ENCODE measurements around the gene UFD1. TPM values are rescaled to one million over a fixed set of nuclear protein-coding genes. Genes with fewer than 3 reads are reported as not detected.

UFD1 gene
- polyA plus RNA-seq, 1 of the 3 experiments (the other 2 are of a cell fraction) = 111 TPM

DNA sequence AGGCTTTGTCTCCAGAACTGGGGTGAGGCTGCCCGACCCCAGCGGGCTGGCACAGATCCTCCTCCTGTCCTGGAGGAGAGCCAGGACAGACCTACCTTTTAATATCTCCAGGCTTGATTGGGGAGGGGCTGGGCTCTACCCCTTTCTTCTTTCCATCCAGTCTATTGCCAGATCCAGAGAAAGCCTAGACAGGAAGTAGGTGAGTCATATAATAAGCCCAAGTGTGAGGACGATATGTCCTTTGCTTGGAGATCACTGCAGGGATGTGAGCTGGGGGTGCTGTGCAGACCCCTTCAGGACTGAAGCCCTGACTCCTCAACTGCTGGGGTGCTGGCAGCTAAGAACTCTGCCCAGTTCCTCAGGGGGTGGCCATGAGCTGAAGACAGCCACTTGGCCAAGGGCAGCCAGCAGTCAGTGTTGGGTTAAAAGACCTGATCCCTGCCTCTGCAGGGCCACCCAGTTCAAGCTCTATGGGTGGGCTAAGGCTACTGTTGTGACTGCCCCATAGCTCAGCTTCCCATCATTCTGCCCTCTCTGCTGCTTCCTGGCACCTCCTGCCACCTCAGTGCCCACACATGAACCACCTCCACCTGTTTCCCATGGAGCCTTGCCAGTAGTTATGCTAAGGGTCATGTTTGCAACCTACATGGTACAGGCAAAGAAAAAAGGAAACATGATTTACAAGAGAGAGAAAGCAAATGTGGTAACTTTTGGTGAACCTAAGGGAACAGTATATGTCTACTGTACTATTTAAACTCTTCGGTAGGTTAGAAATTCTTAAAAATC lies 23.2 kb downstream of the UFD1 start:
- TF ChIP-seq EZH2phosphoT487 (IDR thresholded peaks at IDR 0.05; ENCODE audit: borderline replicate concordance, low read depth) (no peak), RXRA (IDR thresholded peaks at IDR 0.05; ENCODE audit: borderline replicate concordance, low read depth) (no peak), GATA2 (CRISPR knock-in tag; IDR thresholded peaks at IDR 0.05) (no peak), FOXJ3 (CRISPR knock-in tag; IDR thresholded peaks at IDR 0.05) (no peak), MEF2A (IDR thresholded peaks at IDR 0.05; ENCODE audit: borderline replicate concordance, low read depth) (no peak), EP300 (IDR thresholded peaks at IDR 0.05; ENCODE audit: borderline replicate concordance in 1 of 2, low read depth in 1 of 2, low read length in 1 of 2) (no peak), NRF1 (IDR thresholded peaks at IDR 0.05; ENCODE audit: low read depth, low read length) (no peak), JUND (IDR thresholded peaks at IDR 0.05) (no peak), RFX5 (IDR thresholded peaks at IDR 0.05; ENCODE audit: low read length) (no peak), SIN3A (IDR thresholded peaks at IDR 0.05; ENCODE audit: borderline replicate concordance, low read depth, low read length) (no peak)
- TF ChIP-seq, protein P1, sequence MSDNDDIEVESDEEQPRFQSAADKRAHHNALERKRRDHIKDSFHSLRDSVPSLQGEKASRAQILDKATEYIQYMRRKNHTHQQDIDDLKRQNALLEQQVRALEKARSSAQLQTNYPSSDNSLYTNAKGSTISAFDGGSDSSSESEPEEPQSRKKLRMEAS (IDR thresholded peaks at IDR 0.05; ENCODE audit: low read depth) = no peak
- TF ChIP-seq, protein P2, sequence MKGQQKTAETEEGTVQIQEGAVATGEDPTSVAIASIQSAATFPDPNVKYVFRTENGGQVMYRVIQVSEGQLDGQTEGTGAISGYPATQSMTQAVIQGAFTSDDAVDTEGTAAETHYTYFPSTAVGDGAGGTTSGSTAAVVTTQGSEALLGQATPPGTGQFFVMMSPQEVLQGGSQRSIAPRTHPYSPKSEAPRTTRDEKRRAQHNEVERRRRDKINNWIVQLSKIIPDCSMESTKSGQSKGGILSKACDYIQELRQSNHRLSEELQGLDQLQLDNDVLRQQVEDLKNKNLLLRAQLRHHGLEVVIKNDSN (IDR thresholded peaks at IDR 0.05; ENCODE audit: borderline replicate concordance, low read depth) = no peak
- TF ChIP-seq, protein P3, sequence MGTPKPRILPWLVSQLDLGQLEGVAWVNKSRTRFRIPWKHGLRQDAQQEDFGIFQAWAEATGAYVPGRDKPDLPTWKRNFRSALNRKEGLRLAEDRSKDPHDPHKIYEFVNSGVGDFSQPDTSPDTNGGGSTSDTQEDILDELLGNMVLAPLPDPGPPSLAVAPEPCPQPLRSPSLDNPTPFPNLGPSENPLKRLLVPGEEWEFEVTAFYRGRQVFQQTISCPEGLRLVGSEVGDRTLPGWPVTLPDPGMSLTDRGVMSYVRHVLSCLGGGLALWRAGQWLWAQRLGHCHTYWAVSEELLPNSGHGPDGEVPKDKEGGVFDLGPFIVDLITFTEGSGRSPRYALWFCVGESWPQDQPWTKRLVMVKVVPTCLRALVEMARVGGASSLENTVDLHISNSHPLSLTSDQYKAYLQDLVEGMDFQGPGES (IDR thresholded peaks at IDR 0.05; ENCODE audit: low read depth, low read length) = no peak
- no peaks in the 10 kb centered on the region for H4K20me1 ChIP-seq (ENCODE audit: insufficient read depth)
- 17% methylated on average over 2 of the region's 4 CpGs for WGBS (ENCODE audit: low lambda C conversion rate)
- H3K9me3 ChIP-seq = no peaks in the 10 kb centered on the region
- ChIA-PET POLR2A (no interaction called here), CTCF (interaction anchor here (1.3 kb wide), 2 partner anchors 8 to 174 kb away, joined by 4 read pairs; no protein-coding TSS in a partner anchor)
- no peak overlapping the region for H3K9ac ChIP-seq
- no peak overlapping the region for H3K4me3 ChIP-seq (ENCODE audit: low read depth in 2 of 2, low read length in 1 of 2)
- no peak for DNase-seq
- no peak overlapping the region for H3K27ac ChIP-seq (ENCODE audit: low read depth in 2 of 2, low read length in 1 of 2)
- no peaks in the 10 kb centered on the region for H3K27me3 ChIP-seq (ENCODE audit: insufficient read depth)
- H3K79me2 ChIP-seq (ENCODE audit: insufficient read depth) = no peaks in the 10 kb centered on the region
- peaks cover 2% of the 10 kb centered on the region for H3F3A ChIP-seq (replicated peaks; ENCODE audit: insufficient read depth)
- H3K9me2 ChIP-seq = no peaks in the 10 kb centered on the region
- peaks cover 72 to 74% of the 10 kb centered on the region in 2 experiments for H3K36me3 ChIP-seq (replicated peaks in 1 of 2; ENCODE audit: control insufficient read depth in 1 of 2, insufficient read depth in 2 of 2, low read length in 1 of 2)
- no peaks in the 10 kb centered on the region for H3K4me1 ChIP-seq (ENCODE audit: control insufficient read depth in 1 of 2, insufficient read depth in 2 of 2, low read depth in 1 of 2, low read length in 1 of 2)
- no peak overlapping the region for H3K4me2 ChIP-seq
- H2AFZ ChIP-seq (ENCODE audit: low read depth) = no peak overlapping the region

DNA sequence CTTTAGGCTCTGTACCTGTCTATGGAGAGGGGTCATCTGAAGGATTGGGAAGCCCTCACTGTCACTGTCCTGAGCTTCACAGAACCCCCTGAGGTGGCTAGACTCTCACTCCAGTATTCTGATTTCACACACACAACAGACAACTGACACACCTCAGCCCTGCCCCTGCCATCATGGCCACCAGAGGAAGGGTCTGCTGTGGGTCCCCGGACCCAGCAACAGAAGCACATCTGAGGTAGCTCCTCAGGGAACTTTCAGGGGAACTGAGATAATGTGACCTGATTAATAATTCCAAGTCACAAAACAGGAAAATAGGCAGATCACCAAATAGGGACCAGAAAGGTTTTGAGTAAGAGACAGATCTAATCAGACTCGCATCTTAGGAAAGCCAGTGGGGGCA lies 24.0 kb downstream of the UFD1 start:
- Histone ChIP-seq H3K79me2 (ENCODE audit: insufficient read depth) (no peaks in the 10 kb centered on the region), H3K9ac (no peak overlapping the region)

More for the DNA sequence above, 24.0 kb downstream of the UFD1 start:
- H3K9me2 ChIP-seq = no peaks in the 10 kb centered on the region
- no peak overlapping the region for H3K4me2 ChIP-seq
- no peak overlapping the region for H3K27ac ChIP-seq (ENCODE audit: low read depth in 2 of 2, low read length in 1 of 2)
- no peak overlapping the region for H2AFZ ChIP-seq (ENCODE audit: low read depth)
- H4K20me1 ChIP-seq (ENCODE audit: insufficient read depth) = no peaks in the 10 kb centered on the region
- ChIA-PET CTCF (interaction anchor here (1.3 kb wide), 2 partner anchors 9 to 175 kb away, joined by 4 read pairs; no protein-coding TSS in a partner anchor), POLR2A (no interaction called here)
- H3K4me1 ChIP-seq (ENCODE audit: control insufficient read depth in 1 of 2, insufficient read depth in 2 of 2, low read depth in 1 of 2, low read length in 1 of 2) = no peaks in the 10 kb centered on the region
- H3F3A ChIP-seq (replicated peaks; ENCODE audit: insufficient read depth) = peaks cover 9% of the 10 kb centered on the region
- no peak overlapping the region for H3K4me3 ChIP-seq (ENCODE audit: low read depth in 2 of 2, low read length in 1 of 2)
- H3K27me3 ChIP-seq (ENCODE audit: insufficient read depth) = no peaks in the 10 kb centered on the region
- DNase-seq = no peak
- WGBS (ENCODE audit: low lambda C conversion rate) = 82% methylated on average over 2 of the region's 2 CpGs
- H3K9me3 ChIP-seq = no peaks in the 10 kb centered on the region
- H3K36me3 ChIP-seq (replicated peaks in 1 of 2; ENCODE audit: control insufficient read depth in 1 of 2, insufficient read depth in 2 of 2, low read length in 1 of 2) = peaks cover 69 to 75% of the 10 kb centered on the region in 2 experiments
- TF ChIP-seq RXRA (IDR thresholded peaks at IDR 0.05; ENCODE audit: borderline replicate concordance, low read depth) = no peak
- TF ChIP-seq FOSL2 (IDR thresholded peaks at IDR 0.05; ENCODE audit: borderline replicate concordance, low read depth) = no peak
- TF ChIP-seq RFX5 (IDR thresholded peaks at IDR 0.05; ENCODE audit: low read length) = no peak
- TF ChIP-seq SMC3 (IDR thresholded peaks at IDR 0.05; ENCODE audit: low read depth, low read length) = no peak
- no peak for TF ChIP-seq SIN3A (IDR thresholded peaks at IDR 0.05; ENCODE audit: borderline replicate concordance, low read depth, low read length)
- no peak for TF ChIP-seq NFIC (IDR thresholded peaks at IDR 0.05; ENCODE audit: borderline replicate concordance)
- TF ChIP-seq, protein P2 (IDR thresholded peaks at IDR 0.05; ENCODE audit: borderline replicate concordance, low read depth) = no peak
- TF ChIP-seq, protein P4, sequence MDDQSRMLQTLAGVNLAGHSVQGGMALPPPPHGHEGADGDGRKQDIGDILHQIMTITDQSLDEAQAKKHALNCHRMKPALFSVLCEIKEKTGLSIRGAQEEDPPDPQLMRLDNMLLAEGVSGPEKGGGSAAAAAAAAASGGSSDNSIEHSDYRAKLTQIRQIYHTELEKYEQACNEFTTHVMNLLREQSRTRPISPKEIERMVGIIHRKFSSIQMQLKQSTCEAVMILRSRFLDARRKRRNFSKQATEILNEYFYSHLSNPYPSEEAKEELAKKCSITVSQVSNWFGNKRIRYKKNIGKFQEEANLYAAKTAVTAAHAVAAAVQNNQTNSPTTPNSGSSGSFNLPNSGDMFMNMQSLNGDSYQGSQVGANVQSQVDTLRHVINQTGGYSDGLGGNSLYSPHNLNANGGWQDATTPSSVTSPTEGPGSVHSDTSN (IDR thresholded peaks at IDR 0.05) = no peak
- TF ChIP-seq NRF1 (IDR thresholded peaks at IDR 0.05; ENCODE audit: low read depth, low read length) = no peak
- no peak for TF ChIP-seq RCOR1 (IDR thresholded peaks at IDR 0.05; ENCODE audit: low read length)
- TF ChIP-seq GATA2 (CRISPR knock-in tag; IDR thresholded peaks at IDR 0.05) = no peak

All from SK-N-SH (cell line).